Measurements from ENCODE around the gene GRM2.

The GRM2 gene

DNA sequence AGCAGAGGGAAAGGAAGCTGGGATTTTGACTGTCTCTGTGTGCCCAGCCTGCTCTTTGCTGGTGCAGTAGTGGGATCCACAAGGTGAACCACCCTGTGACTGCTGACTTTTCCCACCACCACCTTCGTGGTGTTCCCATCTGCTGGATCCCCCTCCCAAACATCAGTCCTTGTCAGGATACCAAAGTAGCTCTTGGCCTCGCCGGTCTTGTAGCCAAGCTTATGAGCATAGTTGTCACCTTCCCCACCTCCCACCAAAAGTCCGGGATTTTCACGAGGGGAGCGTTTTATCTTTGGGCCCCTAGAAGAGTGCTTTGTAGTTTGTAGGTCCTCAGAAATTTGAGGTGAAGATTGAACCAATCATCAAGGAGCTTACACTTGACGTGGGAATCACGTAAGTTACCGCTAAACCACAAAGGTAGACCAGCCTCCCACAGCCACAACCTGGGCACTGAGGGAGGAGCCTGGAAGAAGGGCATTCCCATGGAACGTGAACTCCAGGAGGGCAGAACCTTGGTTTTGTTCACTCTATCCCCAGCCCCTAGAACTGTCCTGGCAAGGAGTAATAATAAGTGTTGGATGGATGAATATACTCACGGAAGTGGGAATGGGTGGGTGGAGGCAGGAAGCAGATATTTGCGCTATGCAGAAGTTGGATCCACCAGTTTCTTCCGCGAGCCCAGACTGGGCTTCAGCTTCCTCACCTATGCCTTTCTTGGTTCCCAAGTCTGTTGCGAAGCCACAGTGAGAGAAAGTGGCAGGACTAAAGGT lies 36.6 kb upstream of the GRM2 start:
- H3K4me3 ChIP-seq (replicated peaks; ENCODE audit: low read depth, low read length), result peak overlapping the region; percentile 86
- TF ChIP-seq CTCF (IDR thresholded peaks at IDR 0.05; ENCODE audit: low read depth, low read length, missing control alignments), result no peak
- DNase-seq (ENCODE audit: extremely low read depth, low read depth), result no peak

- DNase-seq (ENCODE audit: extremely low read depth, low read depth), result peak; percentile 52
- peak within 1 kb of the TSS; percentile 86 for H3K4me3 ChIP-seq (replicated peaks; ENCODE audit: low read depth, low read length)
- TF ChIP-seq CTCF (IDR thresholded peaks at IDR 0.05; ENCODE audit: low read depth, low read length, missing control alignments), result no peak
These were observed 35.8 kb upstream of the GRM2 start, which contains the start of gene TEX264 for GRCh38 chr3:51670823-51671733. TEX264 (plus strand) TSS chr3:51671252; CDS start chr3:51674305, 3,053 bp downstream.

DNA sequence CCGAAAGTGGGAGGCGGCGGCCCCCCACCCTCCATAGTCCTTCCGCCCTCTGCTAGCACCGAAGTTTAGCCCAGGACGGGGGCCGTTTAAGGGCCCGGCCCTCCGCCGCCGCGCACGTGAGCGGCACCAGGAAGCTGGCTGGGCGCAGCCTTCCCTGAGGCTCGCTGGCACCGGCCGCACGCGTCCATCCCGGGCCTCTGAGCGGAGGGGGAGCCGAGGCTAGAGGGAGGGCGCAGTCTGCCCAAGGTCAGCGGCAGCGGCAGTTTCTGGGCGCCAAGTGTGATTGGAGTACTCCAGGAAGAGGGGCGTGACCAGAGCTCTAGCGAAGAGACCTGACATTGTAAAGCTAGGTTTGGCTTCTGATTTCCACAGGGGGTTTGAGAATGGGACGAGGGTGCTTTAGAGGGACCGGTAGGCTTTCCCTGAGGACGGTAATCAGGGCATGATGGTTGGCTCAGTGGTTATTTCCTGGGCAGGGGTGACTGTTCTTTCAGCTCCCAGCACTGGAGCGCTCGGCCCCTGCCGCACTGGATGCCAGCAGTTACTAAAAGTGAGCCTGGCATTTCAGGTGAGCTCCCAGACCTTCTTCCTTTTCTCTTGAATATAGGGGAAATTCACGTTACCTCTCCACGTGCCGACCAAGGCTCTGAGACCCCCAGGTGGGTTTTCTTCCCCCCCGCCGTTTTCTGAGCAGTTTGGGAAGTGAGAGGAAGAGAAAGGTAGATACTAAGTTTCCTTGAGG lies 35.0 kb upstream of the GRM2 start:
- no peak for DNase-seq (ENCODE audit: extremely low read depth, low read depth)
- no peak for TF ChIP-seq CTCF (IDR thresholded peaks at IDR 0.05; ENCODE audit: low read depth, low read length, missing control alignments)

DNA sequence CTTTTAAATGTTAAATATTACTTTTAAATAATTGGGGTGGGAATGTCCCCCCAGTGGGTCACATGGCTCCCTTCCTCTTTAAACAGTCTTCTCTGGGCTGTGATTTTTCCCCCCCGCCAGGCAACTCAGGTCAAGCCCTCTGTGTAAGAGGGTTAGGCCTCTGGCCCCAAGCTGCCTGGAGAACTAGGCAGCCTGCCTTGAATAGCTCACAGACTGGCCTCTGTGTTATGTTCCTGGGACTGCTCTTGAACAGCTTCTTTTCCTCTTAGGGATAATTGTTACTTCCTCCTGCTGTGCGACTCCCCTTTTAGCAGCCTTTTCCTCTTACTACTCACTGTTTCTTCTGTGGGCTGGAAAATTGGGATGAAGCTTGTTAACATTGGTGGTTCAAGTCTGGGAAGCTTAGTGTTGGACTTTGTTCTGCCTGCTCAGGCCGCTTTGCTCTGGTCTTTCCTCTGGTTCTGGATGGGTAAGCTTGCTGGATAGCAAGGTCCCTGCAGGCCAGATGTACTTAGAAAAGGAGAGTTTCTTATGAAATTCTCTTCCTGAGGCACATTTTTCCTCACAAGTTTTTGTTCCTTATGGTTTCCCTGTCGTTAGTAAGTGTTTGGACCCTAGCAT lies 33.6 kb upstream of the GRM2 start:
- no peak overlapping the region for H3K4me3 ChIP-seq (replicated peaks; ENCODE audit: low read depth, low read length)
- DNase-seq (ENCODE audit: extremely low read depth, low read depth), result no peak
- TF ChIP-seq CTCF (IDR thresholded peaks at IDR 0.05; ENCODE audit: low read depth, low read length, missing control alignments), result no peak

More for the DNA sequence above, 35.0 kb upstream of the GRM2 start:
- peak overlapping the region; percentile 86 for H3K4me3 ChIP-seq (replicated peaks; ENCODE audit: low read depth, low read length)

- no peak for DNase-seq (ENCODE audit: extremely low read depth, low read depth)
- TF ChIP-seq CTCF (IDR thresholded peaks at IDR 0.05; ENCODE audit: low read depth, low read length, missing control alignments), result no peak
- H3K4me3 ChIP-seq (replicated peaks; ENCODE audit: low read depth, low read length), result no peak overlapping the region
These were observed 32.8 kb upstream of the GRM2 start for GRCh38 chr3:51673802-51674654.

All from HFF-Myc (cell line).